UCSD-AML1 (cell line): Measurements from ENCODE around the gene TMEM219.
"Not testable (repeated sequence)": the region's sequence is repeated elsewhere in the genome, so short reads cannot be mapped to it uniquely, and the experiment has no call there.

Experiments used
- DNase-seq: peaks from one replicate; lab custom pipeline; 2025; ENCODE audit not compliant: unreplicated experiment; lab: John Stamatoyannopoulos, UW

Gene TMEM219

DNA sequence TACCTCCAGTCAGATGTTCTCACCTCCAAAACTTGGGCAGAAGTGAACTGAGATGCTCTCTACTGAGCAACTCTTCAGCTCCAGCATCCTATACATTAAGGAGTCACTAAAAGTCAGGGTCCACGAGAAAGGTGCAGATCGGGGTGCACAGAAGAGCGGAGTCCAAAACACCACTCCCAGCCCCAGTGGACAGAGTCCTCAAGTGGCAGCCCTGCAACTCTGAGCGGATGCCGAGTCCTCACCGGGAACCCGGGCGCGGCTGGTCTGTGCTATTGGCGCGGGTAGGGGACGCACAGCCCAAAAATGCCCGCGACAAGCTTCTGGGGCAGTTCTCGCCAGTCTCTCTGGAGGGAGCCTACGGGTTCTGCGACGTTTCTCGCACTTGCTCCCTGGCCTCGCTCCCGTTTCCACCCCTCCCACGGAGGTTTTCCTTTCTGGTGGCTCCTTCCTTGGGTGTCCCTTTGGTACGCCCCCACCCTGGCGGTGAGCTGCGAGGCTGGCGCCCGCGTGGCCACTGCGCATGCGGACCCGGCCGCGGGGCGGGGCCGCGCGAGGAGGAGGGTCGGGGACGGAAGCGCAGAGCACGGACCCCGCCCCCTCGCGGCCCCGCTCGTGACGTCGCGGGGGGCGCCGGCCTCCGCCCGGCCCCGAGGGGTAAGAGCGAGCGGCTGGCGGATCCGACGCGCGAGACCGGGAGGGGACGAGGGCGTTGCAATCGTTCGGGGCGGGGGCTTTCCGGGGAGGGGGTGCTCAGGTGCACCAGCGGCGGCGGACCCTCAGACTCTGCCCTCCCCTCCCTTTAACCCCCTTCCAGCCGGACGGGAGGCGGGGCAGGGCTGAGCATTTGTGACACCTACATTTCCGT is at the start of gene TMEM219:
TSS of gene TMEM219 (plus strand) at position 601 of the 865 bp plus-strand sequence. CDS start 1,065 bp downstream, outside the sequence.
- peak; percentile 97 for DNase-seq

- DNase-seq = no peak
Measured at GRCh38 chr16:29912087-29912486, 49.8 kb upstream of the TMEM219 start.

DNA sequence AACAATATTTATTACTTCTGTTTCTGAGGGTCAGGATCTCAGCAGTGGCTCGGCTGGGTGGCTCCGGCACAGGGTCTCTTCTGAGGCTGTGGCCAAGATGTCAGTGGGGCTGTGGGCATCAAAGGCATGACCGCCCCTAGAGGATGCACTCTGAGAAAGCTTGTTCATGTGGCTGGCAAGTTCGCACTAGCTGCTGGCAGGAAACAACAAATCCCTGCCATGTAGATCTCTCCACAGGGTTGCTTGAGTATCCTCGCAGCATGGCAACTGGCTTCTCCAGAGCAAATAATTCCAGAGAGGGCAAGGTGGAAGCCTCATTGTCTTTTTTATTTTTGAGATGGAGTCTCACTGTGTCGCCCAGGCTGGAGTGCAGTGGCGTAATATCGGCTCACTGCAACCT is 48.4 kb upstream of the TMEM219 start:
- no peak for DNase-seq

DNA sequence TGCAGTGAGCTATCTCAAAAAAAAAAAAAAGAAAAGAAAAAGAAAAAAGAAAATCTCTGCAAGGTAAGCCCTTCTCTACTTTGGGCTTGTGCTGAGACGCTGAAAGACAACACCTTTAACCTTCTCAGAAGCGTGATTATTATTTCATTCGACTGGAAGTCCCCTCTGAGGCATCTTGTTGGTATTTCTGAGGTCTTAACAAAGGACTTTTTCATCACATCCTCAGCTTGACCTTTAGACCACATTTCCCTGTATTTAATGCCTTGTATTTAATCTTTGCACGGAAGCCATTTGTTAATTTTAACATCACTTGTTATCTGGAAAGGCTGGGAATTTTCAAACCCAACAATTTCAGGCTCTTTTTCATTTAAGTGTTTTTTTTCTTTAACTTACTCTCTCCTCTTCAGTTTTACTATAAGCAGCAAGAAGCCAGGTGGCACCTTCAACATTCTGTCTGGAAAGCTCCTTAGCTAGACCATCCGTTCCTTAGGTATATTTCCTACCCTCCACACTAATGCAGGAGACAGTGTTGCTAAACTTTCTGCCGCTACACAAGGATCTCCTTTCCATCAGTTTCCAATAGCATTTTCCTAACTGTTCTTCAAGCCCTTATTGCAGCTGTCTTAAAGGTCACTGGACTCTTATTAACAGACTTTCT is 46.2 kb upstream of the TMEM219 start:
- no peak for DNase-seq

DNA sequence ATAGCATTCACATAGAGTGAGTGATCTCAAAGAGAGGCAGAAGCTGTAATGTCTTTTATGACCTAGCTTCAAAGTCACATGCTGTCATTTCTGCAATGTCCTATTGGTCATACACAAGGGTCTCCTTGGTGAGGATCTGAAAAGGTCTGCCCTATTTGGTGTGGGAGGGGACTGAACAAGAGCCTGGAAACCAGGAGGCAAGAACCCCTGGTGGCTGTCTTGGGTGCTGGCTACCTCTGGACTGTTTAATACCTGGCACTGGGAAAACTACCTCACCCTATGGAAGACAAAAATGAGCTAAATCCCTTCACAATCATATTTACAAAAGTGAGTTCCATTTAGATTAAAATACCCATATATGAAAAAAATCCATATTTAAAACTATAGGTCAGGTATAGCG is 44.9 kb upstream of the TMEM219 start:
- no peak for DNase-seq

- no peak for DNase-seq
Measured at GRCh38 chr16:29920288-29921033, 41.4 kb upstream of the TMEM219 start.

DNA sequence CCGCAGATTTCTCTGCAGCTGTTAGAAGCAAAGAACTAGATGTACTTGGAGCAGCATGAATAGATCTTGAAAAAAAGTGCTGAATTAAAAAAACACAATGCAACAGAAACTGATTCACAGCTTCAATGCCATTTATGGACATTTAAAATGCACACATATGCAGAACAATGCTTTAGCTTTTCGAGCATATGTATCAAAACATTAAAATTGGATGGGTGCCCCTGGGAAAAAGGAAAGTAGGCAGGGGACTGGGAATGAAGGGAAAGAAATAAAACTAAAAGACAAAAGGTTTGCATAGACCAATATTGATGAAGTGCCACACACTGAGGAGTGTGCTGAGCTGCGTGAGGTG is 40.9 kb upstream of the TMEM219 start:
- no peak for DNase-seq

- DNase-seq = no peak
Measured at GRCh38 chr16:29922326-29922725, 39.6 kb upstream of the TMEM219 start.

- no peak for DNase-seq
Measured at GRCh38 chr16:29922986-29923501, 38.8 kb upstream of the TMEM219 start.

GRCh38 chr16:29925105-29925756 is 36.6 kb upstream of the TMEM219 start:
- DNase-seq = no peak

GRCh38 chr16:29925781-29926710 is 35.8 kb upstream of the TMEM219 start, which contains the start of gene KCTD13:
Gene KCTD13, minus strand, starts transcription at chr16:29926226. Its CDS starts 193 bp downstream, at chr16:29926033.
- DNase-seq = peak; percentile 92

GRCh38 chr16:29926711-29927052 is 35.2 kb upstream of the TMEM219 start:
- no peak for DNase-seq

DNA sequence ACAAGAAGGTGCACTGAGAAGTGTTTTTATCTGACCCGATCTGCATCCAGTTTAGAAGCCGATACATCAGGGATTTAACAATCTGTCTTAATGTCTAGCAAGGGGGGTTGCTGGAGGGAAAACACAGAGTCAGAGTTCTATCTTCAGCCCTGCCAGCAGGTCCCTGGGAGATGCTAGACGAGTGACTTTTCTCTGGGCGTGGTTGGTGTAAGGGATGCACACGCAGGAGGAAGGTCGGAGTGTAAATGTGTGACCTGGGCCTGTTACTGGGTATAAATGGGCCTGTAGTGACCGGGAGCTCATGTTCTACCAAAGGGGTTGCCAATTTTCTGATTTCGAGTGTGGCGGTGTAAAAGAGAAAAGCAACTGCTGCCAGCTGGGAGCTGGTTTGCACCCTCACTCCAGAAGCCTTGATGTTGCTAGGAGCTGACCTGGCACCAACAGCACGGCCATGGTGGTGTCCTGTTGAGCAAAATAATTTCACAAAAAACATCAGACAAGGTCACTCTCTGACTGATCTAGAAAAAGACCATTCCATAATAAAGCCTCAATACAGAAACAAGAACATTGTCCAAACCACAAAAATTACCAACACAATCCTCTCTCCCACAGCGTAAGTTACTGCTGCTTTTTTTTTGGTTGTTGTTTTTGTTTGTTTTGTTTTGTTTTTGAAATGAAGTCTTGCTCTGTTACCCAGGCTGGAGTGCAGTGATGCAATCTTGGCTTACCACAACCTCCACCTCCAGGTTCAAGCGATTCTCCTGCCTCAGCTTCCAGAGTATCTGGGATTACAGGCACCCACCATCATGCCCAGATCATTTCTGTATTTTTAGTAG is 34.6 kb upstream of the TMEM219 start:
- DNase-seq = no peak

GRCh38 chr16:29931750-29932149 is 30.1 kb upstream of the TMEM219 start:
- not testable (repeated sequence) for DNase-seq

GRCh38 chr16:29940656-29941055 is 21.2 kb upstream of the TMEM219 start:
- no peak for DNase-seq

- DNase-seq = no peak
Measured at GRCh38 chr16:29943846-29944799, 17.8 kb upstream of the TMEM219 start.

DNA sequence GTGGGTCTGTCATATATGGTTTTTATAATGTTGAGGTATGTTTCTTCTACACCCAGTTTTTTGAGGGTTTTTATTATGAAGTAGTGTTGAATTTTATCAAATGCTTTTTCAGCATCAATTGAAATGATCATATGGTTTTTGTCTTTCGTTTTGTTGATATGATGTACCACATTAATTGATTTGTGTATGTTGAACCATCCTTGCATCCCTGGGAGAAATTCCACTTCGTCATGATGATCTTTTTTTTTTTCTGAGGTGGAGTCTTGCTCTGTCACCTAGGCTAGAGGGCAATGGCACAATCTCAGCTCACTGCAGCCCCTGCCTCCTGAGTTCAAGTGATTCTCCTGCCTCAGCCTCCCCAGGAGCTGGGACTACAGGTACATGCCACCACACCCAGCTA is 14.0 kb upstream of the TMEM219 start:
- no peak for DNase-seq
